WERI-Rb-1 (cell line): Measurements from ENCODE around the gene MFAP2.
A peak's percentile ranks its signal among the peaks of the same experiment; 100 is the strongest.

Experiments
- DNase-seq: peaks from one replicate; pipeline ENCODE4 v3.0.0-alpha.2; 2020
- H3K27ac ChIP-seq: fragments of 250-450 bp; sonication (Bioruptor Pico); 2 replicates; pipeline ENCODE4 v1.5.1; 2020; ENCODE audit warnings: mild to moderate bottlenecking, moderate library complexity
- H3K27me3 ChIP-seq: fragments of 250-450 bp; sonication (Bioruptor Pico); 2 replicates; pipeline ENCODE4 v1.5.1; 2021; ENCODE audit warnings: mild to moderate bottlenecking, low read depth, moderate library complexity; ENCODE audit not compliant: insufficient read depth, severe bottlenecking
- H3K36me3 ChIP-seq: fragments of 250-450 bp; sonication (Bioruptor Pico); 2 replicates; pipeline ENCODE4 v1.5.1; 2020; ENCODE audit warnings: mild to moderate bottlenecking, moderate library complexity
- H3K4me3 ChIP-seq: 2 replicates; pipeline ENCODE4 v1.5.1; 2011; ENCODE audit warnings: low read depth, mild to moderate bottlenecking, control low read depth, low read length
- H3K9me3 ChIP-seq: fragments of 250-450 bp; sonication (Bioruptor Pico); 2 replicates; pipeline ENCODE4 v1.5.1; 2021; ENCODE audit warnings: mild to moderate bottlenecking, moderate library complexity; ENCODE audit not compliant: severe bottlenecking
- TF ChIP-seq, protein P1 (sequence below): IDR thresholded peaks from 2 replicates; pipeline ENCODE4 v1.5.1; 2011; ENCODE audit warnings: low read depth, mild to moderate bottlenecking, control low read depth, inconsistent platforms, low read length

The MFAP2 gene

GRCh38 chr1:17005365-17005740 lies 24.9 kb upstream of the MFAP2 start:
- Histone ChIP-seq H3K27me3 (no peaks in the 10 kb centered on the region), H3K9me3 (no peaks in the 10 kb centered on the region), H3K27ac (no peak overlapping the region), H3K36me3 (peaks cover 23% of the 10 kb centered on the region), H3K4me3 (no peak overlapping the region)
- TF ChIP-seq, protein P1, sequence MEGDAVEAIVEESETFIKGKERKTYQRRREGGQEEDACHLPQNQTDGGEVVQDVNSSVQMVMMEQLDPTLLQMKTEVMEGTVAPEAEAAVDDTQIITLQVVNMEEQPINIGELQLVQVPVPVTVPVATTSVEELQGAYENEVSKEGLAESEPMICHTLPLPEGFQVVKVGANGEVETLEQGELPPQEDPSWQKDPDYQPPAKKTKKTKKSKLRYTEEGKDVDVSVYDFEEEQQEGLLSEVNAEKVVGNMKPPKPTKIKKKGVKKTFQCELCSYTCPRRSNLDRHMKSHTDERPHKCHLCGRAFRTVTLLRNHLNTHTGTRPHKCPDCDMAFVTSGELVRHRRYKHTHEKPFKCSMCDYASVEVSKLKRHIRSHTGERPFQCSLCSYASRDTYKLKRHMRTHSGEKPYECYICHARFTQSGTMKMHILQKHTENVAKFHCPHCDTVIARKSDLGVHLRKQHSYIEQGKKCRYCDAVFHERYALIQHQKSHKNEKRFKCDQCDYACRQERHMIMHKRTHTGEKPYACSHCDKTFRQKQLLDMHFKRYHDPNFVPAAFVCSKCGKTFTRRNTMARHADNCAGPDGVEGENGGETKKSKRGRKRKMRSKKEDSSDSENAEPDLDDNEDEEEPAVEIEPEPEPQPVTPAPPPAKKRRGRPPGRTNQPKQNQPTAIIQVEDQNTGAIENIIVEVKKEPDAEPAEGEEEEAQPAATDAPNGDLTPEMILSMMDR: no peak
- DNase-seq: no peak

- Histone ChIP-seq H3K4me3 (no peak overlapping the region), H3K27me3 (no peaks in the 10 kb centered on the region), H3K36me3 (peaks cover 24% of the 10 kb centered on the region), H3K27ac (no peak overlapping the region), H3K9me3 (no peaks in the 10 kb centered on the region)
- no peak for DNase-seq
- TF ChIP-seq, protein P1: no peak
Measured at GRCh38 chr1:17004466-17005364, 24.3 kb upstream of the MFAP2 start.

GRCh38 chr1:17002524-17002902 lies 22.1 kb upstream of the MFAP2 start:
- no peak overlapping the region for H3K4me3 ChIP-seq
- no peaks in the 10 kb centered on the region for H3K27me3 ChIP-seq
- TF ChIP-seq, protein P1: no peak
- no peak for DNase-seq
- no peak overlapping the region for H3K27ac ChIP-seq
- H3K9me3 ChIP-seq: no peaks in the 10 kb centered on the region
- H3K36me3 ChIP-seq: peaks cover 38% of the 10 kb centered on the region

- Histone ChIP-seq H3K4me3 (no peak overlapping the region), H3K27ac (no peak overlapping the region), H3K36me3 (peaks cover 38% of the 10 kb centered on the region), H3K9me3 (no peaks in the 10 kb centered on the region), H3K27me3 (no peaks in the 10 kb centered on the region)
- TF ChIP-seq, protein P1: no peak
- no peak for DNase-seq
Measured at GRCh38 chr1:17001760-17002523, 21.5 kb upstream of the MFAP2 start.

DNA sequence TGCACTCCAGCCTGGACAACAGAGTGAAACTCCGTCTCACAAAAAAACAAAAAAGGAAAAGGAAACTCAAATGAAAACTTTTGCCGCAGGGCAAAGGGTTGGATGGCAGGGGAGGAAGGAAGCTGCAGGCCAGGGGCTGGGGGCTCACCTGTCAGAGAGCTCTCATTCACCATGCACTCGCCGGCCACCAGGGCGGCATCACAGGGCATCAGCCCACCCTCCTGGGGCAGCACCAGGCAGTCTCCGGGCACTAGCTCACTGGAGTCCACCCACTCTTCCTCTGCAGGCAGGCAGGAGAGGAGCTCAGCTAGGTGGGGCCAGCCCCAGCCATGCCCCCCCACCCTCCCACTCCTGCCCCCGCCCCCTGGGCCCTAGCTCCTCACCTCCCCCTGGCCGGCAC lies 19.4 kb upstream of the MFAP2 start:
- H3K4me3 ChIP-seq: no peak overlapping the region
- H3K27me3 ChIP-seq: no peaks in the 10 kb centered on the region
- no peaks in the 10 kb centered on the region for H3K9me3 ChIP-seq
- DNase-seq: no peak
- H3K36me3 ChIP-seq: peaks cover 37% of the 10 kb centered on the region
- TF ChIP-seq, protein P1: peak; percentile 41
- H3K27ac ChIP-seq: no peak overlapping the region
